ENCODE measurements around the gene RGS8. TPM values are rescaled to one million over a fixed set of nuclear protein-coding genes. Genes with fewer than 3 reads are reported as not detected.

The RGS8 gene
- polyA plus RNA-seq, 1 of the 3 experiments (the other 2 are of a cell fraction), result not detected

- H3K79me2 ChIP-seq (ENCODE audit: insufficient read depth), result no peaks in the 10 kb centered on the region
- peaks cover 0 to 2% of the 10 kb centered on the region in 2 experiments; a peak in 1 of 4 replicates for H3K4me1 ChIP-seq (ENCODE audit: control insufficient read depth in 1 of 2, insufficient read depth in 2 of 2, low read depth in 1 of 2, low read length in 1 of 2)
- H3K9me3 ChIP-seq, result no peaks in the 10 kb centered on the region
- no peaks in the 10 kb centered on the region for H3F3A ChIP-seq (replicated peaks; ENCODE audit: insufficient read depth)
- H3K27me3 ChIP-seq (ENCODE audit: insufficient read depth), result no peaks in the 10 kb centered on the region; the same call in 1 of the 2 replicates
- no peak overlapping the region for H3K27ac ChIP-seq (ENCODE audit: low read depth in 2 of 2, low read length in 1 of 2)
- H3K4me2 ChIP-seq, result no peak overlapping the region
- H2AFZ ChIP-seq (ENCODE audit: low read depth), result no peak overlapping the region
- H4K20me1 ChIP-seq (ENCODE audit: insufficient read depth), result no peaks in the 10 kb centered on the region
- CTCF ChIA-PET, result interaction anchor here (2.8 kb wide), 1 partner anchor 11 kb away, joined by 10 read pairs; no protein-coding TSS in a partner anchor
- H3K9me2 ChIP-seq, result no peaks in the 10 kb centered on the region
- POLR2A ChIA-PET, result no interaction called here
- TF ChIP-seq USF2 (IDR thresholded peaks at IDR 0.05; ENCODE audit: borderline replicate concordance, low read depth, low read length), result no peak
- no peak for TF ChIP-seq GATA2 (CRISPR knock-in tag; IDR thresholded peaks at IDR 0.05)
- TF ChIP-seq USF1 (IDR thresholded peaks at IDR 0.05; ENCODE audit: borderline replicate concordance, low read depth), result no peak
- no peak for TF ChIP-seq NFIC (IDR thresholded peaks at IDR 0.05; ENCODE audit: borderline replicate concordance)
- no peak for TF ChIP-seq TEAD4 (IDR thresholded peaks at IDR 0.05; ENCODE audit: borderline replicate concordance, insufficient read depth)
- no peak for DNase-seq
- H3K9ac ChIP-seq, result no peak overlapping the region
- H3K4me3 ChIP-seq (ENCODE audit: low read depth in 2 of 2, low read length in 1 of 2), result no peak overlapping the region
- no peaks in the 10 kb centered on the region for H3K36me3 ChIP-seq (replicated peaks in 1 of 2; ENCODE audit: control insufficient read depth in 1 of 2, insufficient read depth in 2 of 2, low read length in 1 of 2)
Observed at GRCh38 chr1:182658055-182658454, 26.3 kb downstream of the RGS8 start.

- 77% methylated on average over 4 of the region's 4 CpGs for WGBS (ENCODE audit: low lambda C conversion rate)
- Histone ChIP-seq H3K36me3 (replicated peaks in 1 of 2; ENCODE audit: control insufficient read depth in 1 of 2, insufficient read depth in 2 of 2, low read length in 1 of 2) (no peaks in the 10 kb centered on the region), H3K27ac (ENCODE audit: low read depth in 2 of 2, low read length in 1 of 2) (no peak overlapping the region), H3K79me2 (ENCODE audit: insufficient read depth) (no peaks in the 10 kb centered on the region), H3K4me3 (ENCODE audit: low read depth in 2 of 2, low read length in 1 of 2) (no peak overlapping the region), H3K9me2 (no peaks in the 10 kb centered on the region), H4K20me1 (ENCODE audit: insufficient read depth) (no peaks in the 10 kb centered on the region), H3F3A (replicated peaks; ENCODE audit: insufficient read depth) (no peaks in the 10 kb centered on the region), H3K4me1 (ENCODE audit: control insufficient read depth in 1 of 2, insufficient read depth in 2 of 2, low read depth in 1 of 2, low read length in 1 of 2) (peaks cover 0 to 2% of the 10 kb centered on the region in 2 experiments; a peak in 1 of 4 replicates), H3K9me3 (no peaks in the 10 kb centered on the region), H3K9ac (no peak overlapping the region), H2AFZ (ENCODE audit: low read depth) (no peak overlapping the region), H3K4me2 (no peak overlapping the region), H3K27me3 (ENCODE audit: insufficient read depth) (no peaks in the 10 kb centered on the region; the same call in 1 of the 2 replicates)
- TF ChIP-seq TCF12 (IDR thresholded peaks at IDR 0.05) (no peak), SMC3 (IDR thresholded peaks at IDR 0.05; ENCODE audit: low read depth, low read length) (no peak), USF1 (IDR thresholded peaks at IDR 0.05; ENCODE audit: borderline replicate concordance, low read depth) (no peak), RAD21 (IDR thresholded peaks at IDR 0.05; ENCODE audit: low read length) (no peak), EP300 (IDR thresholded peaks at IDR 0.05; ENCODE audit: borderline replicate concordance in 1 of 2, low read depth in 1 of 2, low read length in 1 of 2) (no peak), ELF1 (IDR thresholded peaks at IDR 0.05) (no peak)
- POLR2A ChIA-PET, result no interaction called here
- DNase-seq, result no peak
- CTCF ChIA-PET, result interaction anchor here (0.8 to 2.8 kb wide), 4 partner anchors 9 to 56 kb away, joined by 3 to 10 read pairs (median 4); no protein-coding TSS in a partner anchor
Observed at GRCh38 chr1:182656842-182657397, 27.5 kb downstream of the RGS8 start.

All from SK-N-SH (cell line).